Measurements from ENCODE around the gene HSCB. TPM values are rescaled to one million over a fixed set of nuclear protein-coding genes. Genes with fewer than 3 reads are reported as not detected.
A peak's percentile ranks its signal among the peaks of the same experiment; 100 is the strongest.

HSCB gene
- total RNA-seq, 1 experiment from 2014 or later, result 14.1 TPM

- H4K20me1 ChIP-seq (ENCODE audit: low read length), result no peaks in the 10 kb centered on the region
- no peak overlapping the region for H3K4me2 ChIP-seq (ENCODE audit: low read length)
- no TSS peak for BruUV-seq (replicated peaks)
- H3K9me2 ChIP-seq (replicated peaks; ENCODE audit: low read length), result no peaks in the 10 kb centered on the region
- H3K4me3 ChIP-seq (ENCODE audit: low read length), result no peak overlapping the region
- ChIA-PET CTCF (no interaction called here), POLR2A (ENCODE audit: unreplicated experiment) (interaction anchor here (0.6 kb wide), 1 partner anchor 510 kb away, joined by 3 read pairs; no protein-coding TSS in a partner anchor)
- no peak overlapping the region for H2AFZ ChIP-seq (ENCODE audit: low read length)
- H3F3A ChIP-seq (ENCODE audit: low read length, unreplicated experiment), result peaks cover 13% of the 10 kb centered on the region
- ATAC-seq (no peak), DNase-seq (peak; percentile 64)
- H3K9me3 ChIP-seq (ENCODE audit: low read length), result no peaks in the 10 kb centered on the region
- intact Hi-C loops (cut with micrococcal nuclease), result loop anchor here (2.0 to 5.0 kb wide), 2 partner anchors 31 to 110 kb away; partner anchors contain the start of gene HSCB
- no peak overlapping the region for H3K27ac ChIP-seq (ENCODE audit: low read length)
- no peaks in the 10 kb centered on the region for H3K27me3 ChIP-seq (ENCODE audit: low read length)
- TF ChIP-seq CTCF (conservative IDR thresholded peaks at IDR 0.05; ENCODE audit: low read depth, low read length), result no peak
- no peak for TF ChIP-seq EZH2 (IDR thresholded peaks at IDR 0.05; ENCODE audit: low read length, unreplicated experiment)
- TF ChIP-seq EZH2phosphoT487 (IDR thresholded peaks at IDR 0.05; ENCODE audit: borderline replicate concordance, low read length), result no peak
- peaks cover under 1% of the 10 kb centered on the region; the same call in 1 of the 2 replicates for H3K36me3 ChIP-seq (ENCODE audit: low read depth, low read length)
- H3K9ac ChIP-seq (ENCODE audit: low read length), result no peak overlapping the region
- no peaks in the 10 kb centered on the region for H3K79me2 ChIP-seq (ENCODE audit: low read length)
- peaks cover 34% of the 10 kb centered on the region for H3K4me1 ChIP-seq (ENCODE audit: insufficient read depth, low read length)
Observed at GRCh38 chr22:28711820-28712777, 29.7 kb upstream of the HSCB start.

GRCh38 chr22:28714043-28714628, 27.7 kb upstream of the HSCB start:
- ATAC-seq (no peak), DNase-seq (no peak)
- Histone ChIP-seq H3K27me3 (ENCODE audit: low read length) (no peaks in the 10 kb centered on the region), H3K9ac (ENCODE audit: low read length) (no peak overlapping the region), H4K20me1 (ENCODE audit: low read length) (no peaks in the 10 kb centered on the region), H2AFZ (ENCODE audit: low read length) (no peak overlapping the region), H3K9me2 (replicated peaks; ENCODE audit: low read length) (no peaks in the 10 kb centered on the region), H3K4me1 (ENCODE audit: insufficient read depth, low read length) (peaks cover 34% of the 10 kb centered on the region), H3K36me3 (ENCODE audit: low read depth, low read length) (no peaks in the 10 kb centered on the region; the same call in 1 of the 2 replicates), H3K79me2 (ENCODE audit: low read length) (no peaks in the 10 kb centered on the region), H3F3A (ENCODE audit: low read length, unreplicated experiment) (peaks cover 13% of the 10 kb centered on the region), H3K9me3 (ENCODE audit: low read length) (no peaks in the 10 kb centered on the region), H3K4me3 (ENCODE audit: low read length) (no peak overlapping the region), H3K27ac (ENCODE audit: low read length) (no peak overlapping the region), H3K4me2 (ENCODE audit: low read length) (no peak overlapping the region)
- CTCF ChIA-PET, result no interaction called here
- no peak for TF ChIP-seq EZH2phosphoT487 (IDR thresholded peaks at IDR 0.05; ENCODE audit: borderline replicate concordance, low read length)
- TF ChIP-seq CTCF (conservative IDR thresholded peaks at IDR 0.05; ENCODE audit: low read depth, low read length), result no peak
- TF ChIP-seq EZH2 (IDR thresholded peaks at IDR 0.05; ENCODE audit: low read length, unreplicated experiment), result no peak
- POLR2A ChIA-PET (ENCODE audit: unreplicated experiment), result no interaction called here
- BruUV-seq (replicated peaks), result no TSS peak
- intact Hi-C loops (cut with micrococcal nuclease), result loop anchor here (5.0 kb wide), 1 partner anchor 112 kb away; no protein-coding TSS in a partner anchor
